ENCODE measurements around the gene RWDD3.
A peak's percentile ranks its signal among the peaks of the same experiment; 100 is the strongest.

RWDD3 gene

GRCh38 chr1:95282518-95282895 lies 48.5 kb downstream of the RWDD3 start:
- Histone ChIP-seq H3K4me3 (ENCODE audit: low read depth, low read length) (peak overlapping the region; percentile 21; the same call in 1 of the 2 replicates), H3K4me1 (ENCODE audit: control insufficient read depth, insufficient read depth, low read length) (peaks cover 25% of the 10 kb centered on the region), H3K27ac (ENCODE audit: low read depth, low read length) (no peak overlapping the region), H3K27me3 (ENCODE audit: control insufficient read depth, insufficient read depth, low read length) (no peaks in the 10 kb centered on the region), H3K9ac (ENCODE audit: low read depth, low read length) (no peak overlapping the region), H3K36me3 (ENCODE audit: control insufficient read depth, insufficient read depth, low read length) (no peaks in the 10 kb centered on the region), H3K9me3 (ENCODE audit: control insufficient read depth, insufficient read depth, low read length) (no peaks in the 10 kb centered on the region)

GRCh38 chr1:95284420-95284819 lies 50.4 kb downstream of the RWDD3 start:
- no peaks in the 10 kb centered on the region for H3K36me3 ChIP-seq (ENCODE audit: control insufficient read depth, insufficient read depth, low read length)
- no peaks in the 10 kb centered on the region for H3K9me3 ChIP-seq (ENCODE audit: control insufficient read depth, insufficient read depth, low read length)
- no peaks in the 10 kb centered on the region for H3K27me3 ChIP-seq (ENCODE audit: control insufficient read depth, insufficient read depth, low read length)
- H3K4me1 ChIP-seq (ENCODE audit: control insufficient read depth, insufficient read depth, low read length): peaks cover 25% of the 10 kb centered on the region
- H3K27ac ChIP-seq (ENCODE audit: low read depth, low read length): no peak overlapping the region
- H3K9ac ChIP-seq (ENCODE audit: low read depth, low read length): no peak overlapping the region
- no peak overlapping the region for H3K4me3 ChIP-seq (ENCODE audit: low read depth, low read length)

DNA sequence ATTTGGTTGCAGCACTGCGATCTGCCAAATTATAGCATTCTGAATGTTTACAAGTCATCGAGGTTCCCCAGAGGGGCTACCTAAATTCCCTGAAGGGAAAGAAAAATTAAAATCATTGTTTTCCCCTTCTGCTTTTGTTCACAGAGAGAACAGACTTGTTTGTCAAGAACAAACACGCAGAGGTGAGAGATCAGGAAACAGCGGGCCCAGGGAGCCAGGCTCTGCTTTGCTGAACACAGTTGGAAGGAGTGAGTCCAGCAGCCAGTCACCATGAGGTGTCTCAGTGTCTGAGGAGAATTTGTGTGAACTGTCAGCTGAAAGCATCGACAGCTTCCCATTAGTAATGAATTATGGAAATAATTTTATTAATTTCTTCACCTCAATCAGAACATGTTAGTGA lies 52.5 kb downstream of the RWDD3 start:
- no peaks in the 10 kb centered on the region for H3K27me3 ChIP-seq (ENCODE audit: control insufficient read depth, insufficient read depth, low read length)
- H3K9ac ChIP-seq (ENCODE audit: low read depth, low read length): no peak overlapping the region
- H3K27ac ChIP-seq (ENCODE audit: low read depth, low read length): no peak overlapping the region
- H3K36me3 ChIP-seq (ENCODE audit: control insufficient read depth, insufficient read depth, low read length): no peaks in the 10 kb centered on the region
- no peak overlapping the region for H3K4me3 ChIP-seq (ENCODE audit: low read depth, low read length)
- no peaks in the 10 kb centered on the region for H3K9me3 ChIP-seq (ENCODE audit: control insufficient read depth, insufficient read depth, low read length)
- H3K4me1 ChIP-seq (ENCODE audit: control insufficient read depth, insufficient read depth, low read length): peaks cover 19% of the 10 kb centered on the region

DNA sequence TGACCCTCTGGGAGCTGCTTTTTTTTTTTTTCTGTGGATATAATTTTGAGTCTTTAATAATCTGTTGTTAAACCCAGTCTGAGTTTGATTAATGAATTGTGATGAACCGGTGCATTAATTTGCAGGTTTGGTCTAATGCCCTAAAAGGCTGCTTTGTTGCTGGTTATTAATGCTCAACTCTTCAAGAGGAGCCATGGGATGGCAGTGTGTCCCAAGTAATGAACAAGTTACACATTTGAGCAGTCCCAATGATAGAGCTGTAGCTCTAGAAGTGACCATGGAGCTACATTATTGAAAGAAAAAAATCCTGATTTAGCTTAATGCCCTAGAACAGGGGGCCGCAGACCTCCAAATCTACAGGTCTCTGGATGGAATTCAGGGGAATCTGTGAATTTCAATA lies 53.1 kb downstream of the RWDD3 start:
- H3K27me3 ChIP-seq (ENCODE audit: control insufficient read depth, insufficient read depth, low read length): no peaks in the 10 kb centered on the region
- no peak overlapping the region for H3K4me3 ChIP-seq (ENCODE audit: low read depth, low read length)
- H3K9ac ChIP-seq (ENCODE audit: low read depth, low read length): no peak overlapping the region
- no peaks in the 10 kb centered on the region for H3K36me3 ChIP-seq (ENCODE audit: control insufficient read depth, insufficient read depth, low read length)
- peaks cover 13% of the 10 kb centered on the region for H3K4me1 ChIP-seq (ENCODE audit: control insufficient read depth, insufficient read depth, low read length)
- H3K9me3 ChIP-seq (ENCODE audit: control insufficient read depth, insufficient read depth, low read length): no peaks in the 10 kb centered on the region
- H3K27ac ChIP-seq (ENCODE audit: low read depth, low read length): no peak overlapping the region

GRCh38 chr1:95287825-95288224 lies 53.8 kb downstream of the RWDD3 start:
- no peak overlapping the region for H3K4me3 ChIP-seq (ENCODE audit: low read depth, low read length)
- H3K9ac ChIP-seq (ENCODE audit: low read depth, low read length): no peak overlapping the region
- no peaks in the 10 kb centered on the region for H3K27me3 ChIP-seq (ENCODE audit: control insufficient read depth, insufficient read depth, low read length)
- no peak overlapping the region for H3K27ac ChIP-seq (ENCODE audit: low read depth, low read length)
- H3K4me1 ChIP-seq (ENCODE audit: control insufficient read depth, insufficient read depth, low read length): peaks cover 5% of the 10 kb centered on the region
- no peaks in the 10 kb centered on the region for H3K36me3 ChIP-seq (ENCODE audit: control insufficient read depth, insufficient read depth, low read length)
- H3K9me3 ChIP-seq (ENCODE audit: control insufficient read depth, insufficient read depth, low read length): no peaks in the 10 kb centered on the region
